ENCODE measurements around the gene OSBPL10. TPM values are rescaled to one million over a fixed set of nuclear protein-coding genes. Genes with fewer than 3 reads are reported as not detected.

OSBPL10 gene
- total RNA-seq, 4 donors from 2014 or later = 7.9 to 25.5 (median 11.8) TPM

GRCh38 chr3:31884251-31884650, 96.8 kb downstream of the OSBPL10 start:
- 100% methylated on average over 1 of the region's 1 CpG for WGBS, 2 donors (ENCODE audit: low coverage in 1 of 2)

GRCh38 chr3:31882895-31883294, 98.2 kb downstream of the OSBPL10 start:
- Histone ChIP-seq H3K27me3 (no peaks in the 10 kb centered on the region), H3K4me1 (peaks cover 0 to under 1% (median 0%) of the 10 kb centered on the region in 3 donors), H3K27ac (no peak overlapping the region), H3K9me3 (no peaks in the 10 kb centered on the region), H3K4me3 (no peak overlapping the region), H3K36me3 (no peaks in the 10 kb centered on the region)
- 85 to 90% methylated on average over 2 to 3 of the region's 3 CpGs for WGBS, 2 donors (ENCODE audit: low coverage in 1 of 2)
- TF ChIP-seq, protein P1, sequence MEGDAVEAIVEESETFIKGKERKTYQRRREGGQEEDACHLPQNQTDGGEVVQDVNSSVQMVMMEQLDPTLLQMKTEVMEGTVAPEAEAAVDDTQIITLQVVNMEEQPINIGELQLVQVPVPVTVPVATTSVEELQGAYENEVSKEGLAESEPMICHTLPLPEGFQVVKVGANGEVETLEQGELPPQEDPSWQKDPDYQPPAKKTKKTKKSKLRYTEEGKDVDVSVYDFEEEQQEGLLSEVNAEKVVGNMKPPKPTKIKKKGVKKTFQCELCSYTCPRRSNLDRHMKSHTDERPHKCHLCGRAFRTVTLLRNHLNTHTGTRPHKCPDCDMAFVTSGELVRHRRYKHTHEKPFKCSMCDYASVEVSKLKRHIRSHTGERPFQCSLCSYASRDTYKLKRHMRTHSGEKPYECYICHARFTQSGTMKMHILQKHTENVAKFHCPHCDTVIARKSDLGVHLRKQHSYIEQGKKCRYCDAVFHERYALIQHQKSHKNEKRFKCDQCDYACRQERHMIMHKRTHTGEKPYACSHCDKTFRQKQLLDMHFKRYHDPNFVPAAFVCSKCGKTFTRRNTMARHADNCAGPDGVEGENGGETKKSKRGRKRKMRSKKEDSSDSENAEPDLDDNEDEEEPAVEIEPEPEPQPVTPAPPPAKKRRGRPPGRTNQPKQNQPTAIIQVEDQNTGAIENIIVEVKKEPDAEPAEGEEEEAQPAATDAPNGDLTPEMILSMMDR (IDR thresholded peaks at IDR 0.05) = no peak
- TF ChIP-seq POLR2AphosphoS5 (IDR thresholded peaks at IDR 0.05) (no peak), EP300 (IDR thresholded peaks at IDR 0.05) (no peak), POLR2A (IDR thresholded peaks at IDR 0.05) (no peak)
- no peak for ATAC-seq

More at GRCh38 chr3:31884251-31884650, 96.8 kb downstream of the OSBPL10 start:
- H3K4me1 ChIP-seq = no peaks in the 10 kb centered on the region
- H3K4me3 ChIP-seq = no peak overlapping the region
- H3K9me3 ChIP-seq = no peaks in the 10 kb centered on the region
- H3K36me3 ChIP-seq = no peaks in the 10 kb centered on the region
- ATAC-seq = no peak
- no peaks in the 10 kb centered on the region for H3K27me3 ChIP-seq
- H3K27ac ChIP-seq = no peak overlapping the region
- no peak for TF ChIP-seq POLR2AphosphoS5 (IDR thresholded peaks at IDR 0.05)
- no peak for TF ChIP-seq POLR2A (IDR thresholded peaks at IDR 0.05)
- TF ChIP-seq, protein P1 (IDR thresholded peaks at IDR 0.05) = no peak
- no peak for TF ChIP-seq EP300 (IDR thresholded peaks at IDR 0.05)

DNA sequence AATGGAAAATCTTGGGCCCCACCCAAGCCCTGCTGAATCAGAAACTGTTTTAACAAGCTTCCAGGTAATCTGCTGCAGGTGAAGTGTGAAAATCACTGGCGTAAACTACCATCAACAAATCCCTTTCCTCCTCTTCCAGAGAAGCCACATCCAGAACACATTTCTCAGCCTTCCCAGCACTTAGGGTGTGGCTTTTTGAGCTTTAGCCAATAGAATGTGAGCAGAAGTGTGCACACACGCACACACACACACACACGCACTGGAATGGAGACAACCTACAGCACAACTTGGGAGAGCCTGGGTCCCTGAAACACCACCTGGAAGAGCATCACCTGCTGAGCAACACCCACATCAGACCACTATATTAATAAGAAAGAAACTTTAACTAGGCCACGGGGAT, 98.6 kb downstream of the OSBPL10 start:
- H3K27ac ChIP-seq = no peak overlapping the region
- no peak overlapping the region for H3K4me3 ChIP-seq
- H3K9me3 ChIP-seq = no peaks in the 10 kb centered on the region
- WGBS, 2 donors (ENCODE audit: low coverage in 1 of 2) = 72 to 75% methylated on average over 3 to 4 of the region's 4 CpGs
- no peaks in the 10 kb centered on the region for H3K27me3 ChIP-seq
- H3K36me3 ChIP-seq = no peaks in the 10 kb centered on the region
- peaks cover 0 to 4% (median 0%) of the 10 kb centered on the region in 3 donors for H3K4me1 ChIP-seq
- TF ChIP-seq, protein P1 (IDR thresholded peaks at IDR 0.05) = no peak
- TF ChIP-seq POLR2AphosphoS5 (IDR thresholded peaks at IDR 0.05) = no peak
- no peak for TF ChIP-seq EP300 (IDR thresholded peaks at IDR 0.05)
- no peak for TF ChIP-seq POLR2A (IDR thresholded peaks at IDR 0.05)
- ATAC-seq = no peak

- no peak overlapping the region for H3K4me3 ChIP-seq
- no peak for TF ChIP-seq POLR2A (IDR thresholded peaks at IDR 0.05)
- TF ChIP-seq, protein P1 (IDR thresholded peaks at IDR 0.05) = no peak
- TF ChIP-seq EP300 (IDR thresholded peaks at IDR 0.05) = no peak
- TF ChIP-seq POLR2AphosphoS5 (IDR thresholded peaks at IDR 0.05) = no peak
- H3K36me3 ChIP-seq = no peaks in the 10 kb centered on the region
- H3K27ac ChIP-seq = no peak overlapping the region
- ATAC-seq = no peak
- H3K27me3 ChIP-seq = no peaks in the 10 kb centered on the region
- WGBS, 2 donors (ENCODE audit: low coverage in 1 of 2) = 65 to 70% methylated on average over 2 to 4 of the region's 4 CpGs
- peaks cover 0 to 15% (median 0%) of the 10 kb centered on the region in 3 donors for H3K4me1 ChIP-seq
- no peaks in the 10 kb centered on the region for H3K9me3 ChIP-seq
Measured at GRCh38 chr3:31880482-31881078, 100.5 kb downstream of the OSBPL10 start.

- H3K4me1 ChIP-seq = peaks cover 0 to 15% (median 0%) of the 10 kb centered on the region in 3 donors
- H3K27ac ChIP-seq = no peak overlapping the region
- no peak overlapping the region for H3K4me3 ChIP-seq
- TF ChIP-seq POLR2AphosphoS5 (IDR thresholded peaks at IDR 0.05) = no peak
- TF ChIP-seq EP300 (IDR thresholded peaks at IDR 0.05) = no peak
- TF ChIP-seq POLR2A (IDR thresholded peaks at IDR 0.05) = no peak
- ATAC-seq = no peak
- 95 to 97% methylated on average over 3 of the region's 4 CpGs for WGBS, 2 donors (ENCODE audit: low coverage in 1 of 2)
- H3K27me3 ChIP-seq = no peaks in the 10 kb centered on the region
- H3K36me3 ChIP-seq = no peaks in the 10 kb centered on the region
- no peaks in the 10 kb centered on the region for H3K9me3 ChIP-seq
Measured at GRCh38 chr3:31880020-31880419, 101.0 kb downstream of the OSBPL10 start.
